NCI-H446 treated with DMSO at 0.1 percent for 48 hours (cell line): ENCODE measurements around the gene COG8.
"Not testable (repeated sequence)": the region's sequence is repeated elsewhere in the genome, so short reads cannot be mapped to it uniquely, and the experiment has no call there.

Experiments
- DNase-seq: peaks from one replicate; lab custom pipeline; 2025; lab: John Stamatoyannopoulos, UW

COG8 gene

GRCh38 chr16:69339289-69340094 is at the start of gene COG8, which contains the start of gene NIP7:
TSS of gene COG8 (minus strand) at chr16:69339564. CDS start at chr16:69339552, 12 bp downstream.
TSS of gene NIP7 (plus strand) at chr16:69339772. CDS start at chr16:69339830, 58 bp downstream.
- peak; percentile 93 for DNase-seq

GRCh38 chr16:69386596-69386995 is 47.2 kb upstream of the COG8 start:
- no peak for DNase-seq

- no peak for DNase-seq
Observed at GRCh38 chr16:69384974-69385373, 45.6 kb upstream of the COG8 start.

- no peak for DNase-seq
Observed at GRCh38 chr16:69382421-69382820, 43.1 kb upstream of the COG8 start.

- no peak for DNase-seq
Observed at GRCh38 chr16:69381231-69381630, 41.9 kb upstream of the COG8 start.

DNA sequence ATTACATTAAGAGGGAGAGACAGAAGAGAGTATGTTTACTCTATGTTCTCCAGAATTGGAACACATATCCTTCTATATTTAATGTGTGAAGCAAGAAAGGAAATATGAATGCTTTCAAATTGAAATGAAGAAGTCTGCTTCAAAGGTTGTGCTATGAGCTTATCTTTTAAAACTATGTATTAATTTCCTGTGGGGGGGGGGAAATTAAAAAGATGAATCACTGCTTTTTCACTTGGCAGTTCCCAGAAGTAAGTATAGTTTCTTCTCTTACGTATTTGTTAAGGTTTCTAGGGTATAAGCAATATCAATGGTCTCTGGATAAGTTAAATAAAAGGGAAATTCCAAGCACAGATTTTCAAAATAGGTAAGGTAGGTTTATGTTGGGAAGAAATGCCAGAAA is 39.4 kb upstream of the COG8 start:
- DNase-seq: no peak

GRCh38 chr16:69378036-69378435 is 38.7 kb upstream of the COG8 start:
- DNase-seq: no peak

- DNase-seq: no peak
Observed at GRCh38 chr16:69376393-69377059, 37.2 kb upstream of the COG8 start.

- no peak for DNase-seq
Observed at GRCh38 chr16:69373019-69373418, 33.7 kb upstream of the COG8 start.

DNA sequence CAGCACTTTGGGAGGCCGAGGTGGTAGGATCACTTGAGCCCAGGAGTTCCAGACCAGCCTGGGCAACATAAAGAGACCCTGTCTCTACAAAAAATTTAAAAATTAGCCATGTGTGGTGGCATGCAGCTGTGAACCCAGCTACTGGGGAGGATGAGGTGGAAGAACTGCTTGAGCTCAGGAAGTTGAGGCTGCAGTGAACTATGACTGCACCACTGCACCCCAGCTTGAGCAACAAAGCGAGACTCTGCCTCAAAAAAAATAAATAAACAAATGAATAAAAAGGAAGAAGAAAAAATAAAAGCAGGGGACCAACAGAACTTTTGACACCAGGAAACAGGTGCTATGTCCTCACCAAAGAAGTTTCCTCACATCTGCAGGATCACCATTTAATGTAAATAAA is 32.2 kb upstream of the COG8 start:
- no peak for DNase-seq

DNA sequence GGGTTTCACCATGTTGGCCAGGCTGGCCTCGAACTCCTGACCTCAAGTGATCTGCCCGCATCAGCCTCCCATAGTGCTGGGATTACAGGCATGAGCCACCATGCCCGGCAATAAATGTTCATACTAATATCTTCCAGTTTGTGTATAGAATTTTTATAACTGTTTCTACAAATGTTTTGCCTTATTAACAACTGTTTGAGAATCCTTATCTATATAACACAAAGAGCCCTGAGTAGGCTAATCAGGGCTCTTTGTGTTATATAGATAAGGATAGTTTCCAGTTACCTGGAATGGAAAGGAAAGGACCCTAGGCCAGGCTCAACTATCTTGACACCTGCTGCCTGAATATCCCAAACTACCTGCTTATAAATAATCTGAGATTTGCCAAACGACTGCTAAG is 29.5 kb upstream of the COG8 start:
- no peak for DNase-seq

GRCh38 chr16:69367980-69368379 is 28.6 kb upstream of the COG8 start:
- no peak for DNase-seq

GRCh38 chr16:69366431-69366830 is 27.1 kb upstream of the COG8 start:
- no peak for DNase-seq

- DNase-seq: no peak
Observed at GRCh38 chr16:69365901-69366300, 26.5 kb upstream of the COG8 start.

DNA sequence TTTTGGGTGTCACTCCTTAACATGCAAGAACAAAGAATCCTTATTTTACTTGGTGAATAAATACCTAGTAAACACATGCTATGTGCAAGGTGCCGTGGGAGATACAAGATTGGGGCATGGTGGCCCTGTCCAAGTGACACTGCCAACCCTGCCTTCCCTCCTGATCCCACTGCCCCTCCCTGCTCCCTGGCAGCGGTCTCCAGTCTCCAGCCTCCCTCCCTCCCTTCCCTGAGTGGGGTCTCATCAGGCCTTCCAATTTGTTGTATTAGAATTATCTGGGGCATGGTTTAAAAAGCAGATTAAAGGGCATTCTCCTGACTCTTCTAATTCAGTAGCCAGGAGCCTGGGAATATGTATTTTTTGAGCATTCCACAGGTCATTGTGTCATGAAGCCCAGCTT is 24.7 kb upstream of the COG8 start:
- no peak for DNase-seq

DNA sequence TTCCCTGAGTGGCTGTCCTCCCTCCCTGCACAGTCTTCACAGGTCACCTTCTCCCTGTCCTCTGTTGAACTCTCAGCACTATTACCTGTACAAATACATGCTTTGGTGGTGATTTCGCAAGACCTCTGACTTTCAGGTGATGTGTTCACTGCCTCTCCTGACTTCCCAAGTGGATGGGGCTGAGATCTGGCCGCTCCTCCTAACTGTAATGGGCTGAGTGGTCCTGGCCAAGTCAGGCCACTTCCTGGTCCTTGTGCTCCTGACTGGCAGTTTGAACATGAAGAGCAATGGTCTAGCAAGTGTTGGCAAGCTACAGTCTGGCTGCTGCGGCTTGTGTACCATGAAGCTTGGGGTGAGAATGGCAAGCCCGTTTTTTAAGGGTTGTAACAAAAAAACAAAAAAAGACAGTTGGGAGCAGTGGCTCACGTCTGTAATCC is 23.9 kb upstream of the COG8 start:
- no peak for DNase-seq

GRCh38 chr16:69360070-69360469 is 20.7 kb upstream of the COG8 start:
- DNase-seq: not testable (repeated sequence)

DNA sequence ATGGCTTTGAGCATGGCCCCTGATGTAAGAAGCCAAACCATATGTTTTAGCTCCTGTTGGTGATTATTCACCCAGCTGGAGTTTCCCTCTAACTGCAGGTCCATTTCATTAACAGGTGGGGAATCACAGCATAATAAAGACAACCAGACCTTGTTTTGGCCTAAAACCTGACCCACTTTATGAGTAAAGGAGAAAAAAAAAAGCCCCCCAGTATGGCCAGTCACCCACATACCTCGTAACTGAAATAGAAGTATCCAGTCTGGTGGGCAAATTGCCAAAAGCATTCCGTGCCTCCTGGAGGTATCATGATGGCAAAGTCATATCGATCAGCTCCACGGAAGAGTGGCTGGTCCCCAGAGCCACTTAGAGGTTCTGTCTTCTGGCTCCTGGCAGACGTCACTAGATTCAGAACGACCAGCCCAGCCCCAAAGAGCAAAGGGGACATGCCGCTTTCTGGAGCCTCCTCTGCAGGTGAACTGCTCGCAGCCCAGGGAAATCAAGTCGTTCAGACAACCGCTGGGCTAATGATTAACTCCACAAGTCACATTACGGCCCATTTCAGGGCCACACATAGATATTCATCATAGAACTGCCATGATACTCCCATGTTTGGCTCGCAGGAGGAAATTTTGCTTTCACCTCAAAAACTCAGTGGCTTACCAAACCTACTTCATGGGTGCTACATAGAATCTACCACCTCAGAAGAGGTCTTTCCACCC is 12.1 kb upstream of the COG8 start, which contains the start of gene TMED6:
TMED6 (minus strand) TSS at position 478 of the 719 bp plus-strand sequence; CDS start at position 445, 33 bp downstream.
- no peak for DNase-seq

DNA sequence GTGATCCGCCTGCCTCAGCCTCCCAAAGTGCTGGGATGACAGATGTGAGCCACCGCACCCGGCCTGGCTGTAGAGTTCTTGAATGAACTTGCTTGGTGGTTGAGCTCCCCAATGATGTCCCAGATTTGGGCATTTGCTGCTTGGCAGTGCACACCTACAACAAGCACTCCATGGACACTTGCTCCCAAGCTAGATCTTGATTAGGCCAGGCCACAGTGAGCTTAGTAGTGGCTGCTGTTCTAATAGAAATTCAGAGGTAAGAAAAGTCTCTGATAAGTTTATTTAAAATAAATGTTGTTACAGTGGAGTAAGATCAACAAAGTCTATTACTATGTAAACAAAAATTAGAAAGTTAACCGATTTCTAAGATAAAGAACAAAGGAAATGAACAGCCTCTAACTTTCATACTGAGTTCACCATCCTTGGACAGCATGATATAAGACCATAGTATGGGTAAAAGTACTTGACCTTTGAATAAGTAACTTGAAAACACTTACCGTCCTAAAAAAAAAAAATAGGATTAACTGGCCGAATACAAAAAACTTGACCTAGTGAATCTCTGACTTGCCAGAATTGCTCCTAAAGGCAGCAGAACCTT is 11.3 kb upstream of the COG8 start:
- DNase-seq: no peak

DNA sequence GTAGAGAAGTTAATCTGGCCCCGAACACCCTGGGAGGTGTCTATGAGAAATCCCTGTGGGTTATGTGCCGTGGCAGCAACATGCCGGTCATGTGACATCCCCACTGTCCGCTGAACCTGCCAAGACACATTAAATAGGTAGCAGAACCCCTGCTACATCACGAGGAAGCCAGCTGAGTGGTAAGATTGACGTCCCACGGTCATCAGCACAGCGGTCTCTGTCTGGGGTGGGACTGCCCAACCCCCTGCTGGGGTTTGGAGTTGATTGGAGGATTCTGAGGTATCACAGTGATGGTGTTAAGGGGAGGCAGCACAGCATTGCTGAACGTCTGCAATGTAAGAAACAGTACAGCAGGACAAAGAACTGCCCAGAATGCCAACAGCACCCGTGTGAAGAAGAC is 10.2 kb upstream of the COG8 start:
- no peak for DNase-seq

DNA sequence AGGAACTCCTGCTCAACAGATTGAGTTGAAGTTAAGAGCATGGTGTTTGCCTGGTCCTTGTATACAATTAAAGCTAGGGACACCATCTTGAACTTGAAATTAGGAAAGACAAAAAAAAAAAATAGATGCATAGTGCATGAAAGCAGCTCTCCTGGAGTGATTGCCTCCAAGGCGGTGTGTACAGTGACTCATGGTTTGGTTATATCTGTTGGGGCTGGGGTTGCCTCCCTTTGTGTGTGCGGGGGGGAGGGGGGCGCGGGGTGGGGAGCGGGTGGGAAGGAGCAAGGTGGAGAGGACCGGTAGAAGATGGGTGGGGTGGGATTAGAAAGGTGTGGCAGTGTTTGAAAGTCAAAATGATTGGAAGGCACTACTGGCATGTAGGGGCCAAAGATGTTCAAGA is 8.9 kb upstream of the COG8 start:
- DNase-seq: no peak

DNA sequence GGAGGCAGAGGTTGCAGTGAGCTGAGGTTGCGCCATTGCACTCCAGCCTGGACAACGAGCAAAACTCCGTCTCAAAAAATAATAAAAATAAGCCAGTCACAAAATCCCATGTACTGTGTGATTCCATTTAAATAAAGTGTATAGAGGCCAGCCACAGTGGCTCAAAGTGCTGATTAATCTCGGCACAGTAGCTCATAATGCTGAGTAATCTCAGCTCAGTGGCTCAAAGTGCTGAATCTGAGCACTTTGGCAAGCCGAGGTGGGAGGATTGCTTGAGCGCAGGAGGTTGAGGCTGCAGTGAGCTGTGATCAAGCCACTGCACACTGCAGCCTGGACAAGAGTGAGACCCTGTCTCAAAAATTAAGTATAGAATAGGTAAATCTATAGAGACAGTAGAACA is 7.3 kb upstream of the COG8 start:
- DNase-seq: no peak
